ENCODE measurements around the gene PTPRM.

Gene PTPRM

GRCh38 chr18:8381821-8382459 is 814.8 kb downstream of the PTPRM start:
- DNase-seq: peak; percentile 40

- DNase-seq: no peak
These were observed 818.3 kb downstream of the PTPRM start for GRCh38 chr18:8385400-8385799.

GRCh38 chr18:8386669-8387380 is 819.7 kb downstream of the PTPRM start:
- DNase-seq: no peak

GRCh38 chr18:8389391-8390340 is 822.5 kb downstream of the PTPRM start:
- DNase-seq: peak; percentile 81

- DNase-seq: no peak
These were observed 824.0 kb downstream of the PTPRM start for GRCh38 chr18:8391068-8391467.

- DNase-seq: no peak
These were observed 829.1 kb downstream of the PTPRM start for GRCh38 chr18:8396254-8396653.

- no peak for DNase-seq
These were observed 829.9 kb downstream of the PTPRM start for GRCh38 chr18:8397034-8397433.

GRCh38 chr18:8399138-8399537 is 832.0 kb downstream of the PTPRM start:
- DNase-seq: no peak

- no peak for DNase-seq
These were observed 833.2 kb downstream of the PTPRM start for GRCh38 chr18:8400193-8400752.

- no peak for DNase-seq
These were observed 833.7 kb downstream of the PTPRM start for GRCh38 chr18:8400825-8401224.

GRCh38 chr18:8401606-8402005 is 834.5 kb downstream of the PTPRM start:
- DNase-seq: no peak

- DNase-seq: no peak
These were observed 835.1 kb downstream of the PTPRM start for GRCh38 chr18:8402237-8402636.

GRCh38 chr18:8403713-8404112 is 836.6 kb downstream of the PTPRM start:
- no peak for DNase-seq

- no peak for DNase-seq
These were observed 839.2 kb downstream of the PTPRM start for GRCh38 chr18:8406186-8406867.

- DNase-seq: no peak
These were observed 839.7 kb downstream of the PTPRM start for GRCh38 chr18:8406868-8407250.

- no peak for DNase-seq
These were observed 842.0 kb downstream of the PTPRM start for GRCh38 chr18:8409151-8409550.

GRCh38 chr18:8411492-8411891 is 844.4 kb downstream of the PTPRM start:
- DNase-seq: no peak

- DNase-seq: no peak
These were observed 845.0 kb downstream of the PTPRM start for GRCh38 chr18:8412117-8412516.

- no peak for DNase-seq
These were observed 846.1 kb downstream of the PTPRM start for GRCh38 chr18:8413189-8413588.

- no peak for DNase-seq
These were observed 846.6 kb downstream of the PTPRM start for GRCh38 chr18:8413751-8414150.

GRCh38 chr18:8416212-8417019 is 849.3 kb downstream of the PTPRM start:
- no peak for DNase-seq

- no peak for DNase-seq
These were observed 855.3 kb downstream of the PTPRM start for GRCh38 chr18:8422391-8422790.

Data from femur (tissue), 1 donor.